Brain microvascular endothelial cell (primary cell): Measurements from ENCODE around the gene PCK2.

Source experiments
- DNase-seq: peaks from one replicate; pipeline ENCODE4 v3.0.0-alpha.2; 2020
- H3K27ac ChIP-seq: fragments of 250-450 bp; sonication (Bioruptor Pico); 2 replicates; pipeline ENCODE4 v1.5.1; 2020; ENCODE audit warnings: mild to moderate bottlenecking, moderate library complexity
- H3K27me3 ChIP-seq: fragments of 250-450 bp; sonication (Bioruptor Pico); replicated peaks from 2 replicates; pipeline ENCODE4 v1.5.1; 2020; ENCODE audit warnings: mild to moderate bottlenecking
- H3K36me3 ChIP-seq: fragments of 250-450 bp; sonication (Bioruptor Pico); replicated peaks from 2 replicates; pipeline ENCODE4 v1.5.1; 2020; ENCODE audit warnings: mild to moderate bottlenecking
- H3K4me3 ChIP-seq: 2 replicates; pipeline ENCODE4 v1.5.1; 2011; ENCODE audit warnings: low read depth, mild to moderate bottlenecking, control low read depth, low read length, moderate library complexity
- CTCF ChIP-seq: IDR thresholded peaks from 2 replicates; pipeline ENCODE4 v1.5.1; 2011; ENCODE audit warnings: low read depth, mild to moderate bottlenecking, moderate library complexity, low read length, control low read depth, inconsistent platforms; ENCODE audit errors: missing control alignments
- in situ Hi-C: cut with HindIII; loops from 2 replicates; pipeline ENCODE4 v1.10.0; 2017; ENCODE audit warnings: low sequenced_read_pairs, low pct_ligation_motif_present

PCK2 gene

GRCh38 chr14:24078146-24078545 is 16.0 kb upstream of the PCK2 start:
- Histone ChIP-seq H3K27ac (no peak overlapping the region), H3K27me3 (peaks cover 29% of the 10 kb centered on the region), H3K36me3 (no peaks in the 10 kb centered on the region), H3K4me3 (no peak overlapping the region)
- no peak for TF ChIP-seq CTCF
- in situ Hi-C loops: no loop called here
- DNase-seq: no peak

GRCh38 chr14:24079491-24080141 is 14.5 kb upstream of the PCK2 start:
- peaks cover 29% of the 10 kb centered on the region for H3K27me3 ChIP-seq
- in situ Hi-C loops: no loop called here

GRCh38 chr14:24080142-24080530 is 14.0 kb upstream of the PCK2 start:
- DNase-seq: no peak
- Histone ChIP-seq H3K27me3 (peaks cover 29% of the 10 kb centered on the region), H3K27ac (no peak overlapping the region), H3K36me3 (no peaks in the 10 kb centered on the region), H3K4me3 (no peak overlapping the region)
- in situ Hi-C loops: no loop called here
- no peak for TF ChIP-seq CTCF

More at GRCh38 chr14:24079491-24080141, 14.5 kb upstream of the PCK2 start:
- Histone ChIP-seq H3K27ac (no peak overlapping the region), H3K36me3 (no peaks in the 10 kb centered on the region), H3K4me3 (no peak overlapping the region)
- no peak for DNase-seq
- TF ChIP-seq CTCF: no peak

GRCh38 chr14:24080888-24081738 is 13.0 kb upstream of the PCK2 start:
- in situ Hi-C loops: no loop called here

GRCh38 chr14:24081739-24082211 is 12.3 kb upstream of the PCK2 start:
- Histone ChIP-seq H3K27ac (no peak overlapping the region), H3K4me3 (peak overlapping the region; percentile 53), H3K36me3 (no peaks in the 10 kb centered on the region), H3K27me3 (peaks cover 29% of the 10 kb centered on the region)
- in situ Hi-C loops: no loop called here
- no peak for DNase-seq
- no peak for TF ChIP-seq CTCF

More at GRCh38 chr14:24080888-24081738, 13.0 kb upstream of the PCK2 start:
- no peak overlapping the region for H3K27ac ChIP-seq
- peak; percentile 7 for TF ChIP-seq CTCF
- peak overlapping the region; percentile 53 for H3K4me3 ChIP-seq
- DNase-seq: no peak
- no peaks in the 10 kb centered on the region for H3K36me3 ChIP-seq
- H3K27me3 ChIP-seq: peaks cover 29% of the 10 kb centered on the region
